Epithelial cell of umbilical artery (primary cell): ENCODE measurements around the gene RBBP4. TPM values are rescaled to one million over a fixed set of nuclear protein-coding genes. Genes with fewer than 3 reads are reported as not detected.

Experiments
- total RNA-seq: library from RNA; depleted of rRNA; stranded (reverse); fragments of >200 nt; gene quantifications from 2 replicates; pipeline ENCODE4 v1.2.3, GENCODE V29; 2014

The RBBP4 gene
- 135 and 176 TPM in 2 replicates for total RNA-seq

DNA sequence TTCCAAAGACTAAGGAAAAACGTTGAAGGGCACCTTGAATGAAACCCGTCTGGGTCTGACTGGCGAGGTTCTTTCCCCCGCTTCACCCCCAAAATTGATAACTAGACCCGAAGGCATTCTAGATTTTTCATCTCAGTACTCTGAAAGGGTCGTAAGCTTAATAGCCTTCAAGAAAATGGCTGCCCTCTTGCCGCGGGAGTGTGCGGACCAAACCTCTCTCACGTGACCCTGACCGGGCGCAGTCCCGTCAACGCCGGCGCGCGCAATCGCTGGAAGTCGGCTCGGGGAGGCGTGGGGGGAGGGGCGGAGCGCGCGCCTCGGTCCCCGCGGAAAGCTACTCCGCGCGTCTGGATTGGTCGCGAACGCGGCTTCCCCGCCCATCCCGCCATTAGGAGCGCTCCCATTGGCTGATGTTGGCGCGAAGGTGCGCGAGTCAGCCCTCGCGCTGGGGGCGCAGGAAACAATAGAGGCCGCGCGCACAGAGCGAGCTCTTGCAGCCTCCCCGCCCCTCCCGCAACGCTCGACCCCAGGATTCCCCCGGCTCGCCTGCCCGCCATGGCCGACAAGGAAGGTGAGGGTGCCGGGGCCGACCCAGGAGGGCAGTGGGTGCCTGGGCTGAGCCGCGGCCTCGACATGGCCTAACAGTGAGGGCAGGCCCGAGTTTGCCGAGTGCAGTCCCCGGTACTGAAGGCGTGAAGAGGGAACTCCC is at the start of gene RBBP4:
TSS of gene RBBP4 (plus strand) at position 457 of the 709 bp plus-strand sequence. CDS start at position 556, 99 bp downstream.

DNA sequence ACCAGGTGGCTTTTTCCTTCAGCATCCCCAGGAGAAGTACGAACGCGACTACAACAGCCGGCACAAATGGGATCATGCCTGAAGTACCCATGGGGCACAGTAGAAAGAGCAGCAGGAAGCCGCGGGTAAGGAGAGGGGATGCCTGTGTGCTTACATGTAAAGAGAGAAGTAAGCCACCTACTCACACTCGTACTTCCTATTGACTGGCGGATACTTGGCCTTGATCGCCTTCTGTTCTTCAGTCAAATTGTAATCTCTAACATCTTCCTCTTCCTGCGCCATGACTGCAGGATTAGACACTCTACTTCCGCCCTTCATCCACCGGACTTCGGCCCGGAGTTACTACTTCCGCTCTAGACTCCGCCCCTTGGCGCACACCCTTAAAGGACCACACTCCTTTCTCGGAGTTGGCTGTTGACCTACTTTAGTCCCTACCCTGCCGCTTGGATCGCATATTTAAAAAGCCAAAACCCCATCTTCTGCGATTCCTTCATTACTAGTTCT is 708 bp upstream of the RBBP4 start, which contains the start of gene ZBTB8OS:
TSS of gene ZBTB8OS (minus strand) at position 303 of the 504 bp plus-strand sequence. CDS start at position 282, 21 bp downstream.

DNA sequence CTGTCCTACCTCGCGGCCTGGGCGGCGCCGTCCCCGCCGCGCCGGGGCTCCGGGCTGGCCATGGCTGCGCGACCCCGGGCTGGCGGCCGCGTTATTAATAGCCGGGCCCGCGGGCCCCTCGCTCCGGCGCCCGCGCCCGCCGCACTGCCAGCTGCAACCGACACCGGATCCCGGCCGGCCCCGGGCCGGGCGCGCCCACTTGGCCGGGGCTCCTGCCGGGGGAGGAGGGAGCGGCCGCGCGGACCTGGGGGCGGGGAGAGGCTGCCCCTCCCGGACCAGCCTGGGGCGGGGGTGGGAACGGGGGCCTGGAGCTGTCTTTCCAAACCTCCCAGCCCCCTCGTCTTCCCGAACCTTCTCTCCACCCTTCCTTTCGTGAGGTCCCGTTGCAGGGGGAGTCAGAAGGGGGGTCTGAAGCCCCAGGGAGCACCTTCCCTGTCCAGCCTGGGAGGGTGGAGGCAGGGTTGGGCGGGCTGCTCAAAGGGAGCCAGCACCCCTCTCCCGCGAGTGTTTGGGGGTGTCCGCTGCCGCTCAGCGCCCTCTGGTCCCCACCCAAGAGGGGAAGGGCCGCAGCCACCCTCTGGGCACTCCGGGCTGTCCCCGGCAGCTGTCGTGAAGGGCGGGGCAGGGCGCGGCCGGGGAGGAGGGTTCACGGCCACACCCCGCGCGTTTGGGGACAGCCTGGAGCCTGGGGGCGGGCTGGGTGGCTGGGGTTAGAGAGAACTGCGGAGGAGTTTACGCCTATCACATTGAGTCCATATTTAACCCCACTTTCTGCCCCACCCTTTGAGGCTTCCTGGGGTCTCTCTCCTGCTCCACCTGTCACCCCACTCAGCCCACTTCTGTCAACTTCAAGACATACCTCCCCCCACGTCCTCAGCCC is 51.8 kb downstream of the RBBP4 start, which contains the start of gene SYNC:
TSS of gene SYNC (minus strand) at position 172 of the 880 bp plus-strand sequence. CDS start at position 62, 110 bp downstream.

Other genes starting within 250 kb of the RBBP4 start
- under 0.01 TPM in 1 of 2 replicates, not detected in the other for gene ZBTB8B, start 186.1 kb upstream of the RBBP4 start, total RNA-seq
- gene ZBTB8A, start 111.8 kb upstream of the RBBP4 start, total RNA-seq, result 6.2 and 7.1 TPM in 2 replicates
- gene ZBTB8OS, start 658 bp upstream of the RBBP4 start, total RNA-seq, result 29.3 and 35.4 TPM in 2 replicates
- gene SYNC, start 51.6 kb downstream of the RBBP4 start, total RNA-seq, result 6.5 and 9.1 TPM in 2 replicates
- 125 and 161 TPM in 2 replicates for gene YARS1, start 166.2 kb downstream of the RBBP4 start, total RNA-seq
- gene S100PBP, start 166.4 kb downstream of the RBBP4 start, total RNA-seq, result 17.5 and 34.5 TPM in 2 replicates
- not detected in 2 replicates for gene FNDC5, start 219.7 kb downstream of the RBBP4 start, total RNA-seq
- gene HPCA, start 235.3 kb downstream of the RBBP4 start, total RNA-seq, result not detected in 2 replicates